Measurements from ENCODE around the gene NUBP1.
"Not testable (repeated sequence)": the region's sequence is repeated elsewhere in the genome, so short reads cannot be mapped to it uniquely, and the experiment has no call there.

DNA sequence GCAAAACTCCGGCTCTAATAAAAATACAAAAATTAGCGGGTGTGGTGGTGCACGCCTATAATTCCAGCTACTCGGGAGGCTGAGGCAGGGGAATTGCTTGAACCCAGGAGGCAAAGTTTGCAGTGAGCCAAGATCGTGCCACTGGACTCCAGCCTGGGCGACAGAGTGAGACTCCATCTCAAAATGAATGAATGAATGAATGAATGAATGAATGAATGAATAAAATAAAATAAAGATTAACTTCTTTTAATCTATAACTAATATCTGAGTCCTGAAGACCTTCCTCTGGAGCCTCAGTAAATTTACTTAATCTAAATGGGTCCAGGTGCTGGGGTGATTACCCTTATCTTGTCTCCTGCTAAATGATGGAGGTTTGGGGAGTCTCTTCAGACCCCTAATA is 36.3 kb downstream of the NUBP1 start:
- TF ChIP-seq EZH2phosphoT487 (IDR thresholded peaks at IDR 0.05; ENCODE audit: low read depth), result not testable (repeated sequence)
- TF ChIP-seq, protein P1, sequence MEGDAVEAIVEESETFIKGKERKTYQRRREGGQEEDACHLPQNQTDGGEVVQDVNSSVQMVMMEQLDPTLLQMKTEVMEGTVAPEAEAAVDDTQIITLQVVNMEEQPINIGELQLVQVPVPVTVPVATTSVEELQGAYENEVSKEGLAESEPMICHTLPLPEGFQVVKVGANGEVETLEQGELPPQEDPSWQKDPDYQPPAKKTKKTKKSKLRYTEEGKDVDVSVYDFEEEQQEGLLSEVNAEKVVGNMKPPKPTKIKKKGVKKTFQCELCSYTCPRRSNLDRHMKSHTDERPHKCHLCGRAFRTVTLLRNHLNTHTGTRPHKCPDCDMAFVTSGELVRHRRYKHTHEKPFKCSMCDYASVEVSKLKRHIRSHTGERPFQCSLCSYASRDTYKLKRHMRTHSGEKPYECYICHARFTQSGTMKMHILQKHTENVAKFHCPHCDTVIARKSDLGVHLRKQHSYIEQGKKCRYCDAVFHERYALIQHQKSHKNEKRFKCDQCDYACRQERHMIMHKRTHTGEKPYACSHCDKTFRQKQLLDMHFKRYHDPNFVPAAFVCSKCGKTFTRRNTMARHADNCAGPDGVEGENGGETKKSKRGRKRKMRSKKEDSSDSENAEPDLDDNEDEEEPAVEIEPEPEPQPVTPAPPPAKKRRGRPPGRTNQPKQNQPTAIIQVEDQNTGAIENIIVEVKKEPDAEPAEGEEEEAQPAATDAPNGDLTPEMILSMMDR (IDR thresholded peaks at IDR 0.05; ENCODE audit: low read depth, low read length), result not testable (repeated sequence)
